ENCODE measurements around the gene KLK15.

Gene KLK15

DNA sequence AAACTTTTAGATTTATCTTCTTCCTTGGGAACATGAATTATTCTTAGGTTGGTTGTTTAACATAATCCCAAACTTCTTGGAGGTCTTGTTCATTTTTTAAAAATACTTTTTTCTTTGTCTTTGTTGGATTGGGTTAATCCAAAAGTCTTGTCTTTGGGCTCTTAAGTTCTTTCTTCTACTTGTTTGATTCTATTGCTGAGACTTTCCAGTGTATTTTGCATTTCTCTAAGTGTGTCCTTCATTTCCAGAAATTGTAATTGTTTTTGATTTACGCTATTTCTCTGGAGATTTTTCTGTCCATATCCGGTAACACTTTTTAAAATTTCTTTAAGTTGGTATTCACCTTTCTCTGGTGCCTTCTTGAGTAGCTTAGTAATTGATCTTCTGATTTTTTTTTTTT is 9.8 kb upstream of the KLK15 start:
- no peak for DNase-seq (ENCODE audit: low read depth)

DNA sequence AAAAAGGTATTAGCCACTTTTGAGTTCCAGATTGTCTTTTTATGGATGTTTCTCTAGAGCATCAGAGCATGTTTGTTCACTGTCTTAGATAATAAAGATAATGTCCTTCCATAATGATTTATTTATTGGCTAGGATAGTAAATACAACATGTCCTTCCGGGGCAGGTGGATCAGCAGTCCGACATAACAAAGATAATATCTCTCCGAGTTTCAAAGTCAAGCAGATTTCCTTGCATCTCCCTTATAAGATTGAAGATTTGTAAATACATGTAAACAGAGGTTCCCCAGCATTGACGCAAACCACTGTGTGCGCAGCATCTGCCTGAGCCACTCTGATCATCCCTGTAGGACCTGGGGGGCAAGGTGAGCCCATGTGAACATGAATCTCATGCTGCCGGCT is 8.8 kb upstream of the KLK15 start:
- DNase-seq (ENCODE audit: low read depth), result no peak

DNA sequence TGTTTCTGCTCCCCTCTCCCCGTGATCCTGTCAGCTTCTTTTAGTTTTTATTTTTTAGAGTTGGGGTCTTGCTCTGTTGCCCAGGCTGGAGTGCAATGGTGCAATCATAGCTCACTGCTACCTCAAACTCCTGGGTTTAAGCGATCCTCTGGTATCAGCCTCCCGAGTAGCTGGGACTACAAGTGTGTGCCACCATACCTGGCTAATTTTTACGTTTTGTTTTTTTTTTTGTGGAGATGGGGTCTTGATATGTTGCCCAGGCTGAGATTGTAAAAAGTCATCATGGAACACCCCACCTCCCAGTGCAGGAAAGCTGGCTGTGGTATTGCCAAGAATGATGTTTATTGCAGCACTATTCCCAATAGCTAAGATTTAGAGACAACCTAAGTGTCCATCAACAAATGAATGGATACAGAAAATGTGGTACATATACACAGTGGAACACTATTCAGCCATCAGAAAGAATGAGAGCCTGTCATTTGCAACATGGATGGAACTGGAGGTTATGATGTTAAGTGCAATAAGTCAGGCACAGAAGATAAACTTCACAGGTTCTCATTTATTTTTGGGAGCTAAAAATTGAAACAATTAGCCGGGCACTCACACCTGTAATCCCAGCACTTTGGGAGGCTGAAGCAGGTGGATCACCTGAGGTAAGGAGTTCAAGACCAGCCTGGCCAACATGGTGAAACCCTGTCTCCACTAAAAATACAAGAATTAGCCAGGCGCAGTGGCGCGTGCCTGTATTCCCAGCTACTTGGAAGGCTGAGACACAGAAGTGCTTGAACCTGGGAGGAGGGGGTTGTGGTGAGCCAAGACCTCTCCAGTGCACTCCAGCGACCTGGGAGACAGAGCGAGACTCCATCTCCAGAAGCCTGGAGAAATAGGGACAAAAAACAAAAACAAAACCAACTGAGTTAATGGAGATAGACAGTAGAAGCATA is 6.6 kb upstream of the KLK15 start:
- DNase-seq (ENCODE audit: low read depth), result no peak

DNA sequence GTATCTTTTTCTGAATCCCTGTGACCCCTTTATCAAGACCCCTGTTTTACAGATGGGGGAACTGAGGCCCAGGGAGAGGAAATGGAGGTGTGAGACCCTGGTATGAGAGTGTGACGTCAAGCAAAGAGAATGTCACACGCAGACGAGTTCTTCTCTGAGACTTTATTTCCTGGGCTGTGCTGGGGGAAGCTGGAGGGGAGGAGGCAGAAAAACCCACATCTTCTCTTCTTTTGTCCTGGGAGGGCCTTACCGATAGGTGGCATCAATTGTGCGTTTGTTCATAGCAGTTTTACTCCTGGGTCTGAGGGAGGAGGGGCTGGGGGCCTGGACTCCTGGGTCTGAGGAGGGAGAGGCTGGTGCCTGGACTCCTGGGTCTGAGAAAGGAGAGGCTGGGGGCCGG is 4.9 kb upstream of the KLK15 start:
- no peak for DNase-seq (ENCODE audit: low read depth)

DNA sequence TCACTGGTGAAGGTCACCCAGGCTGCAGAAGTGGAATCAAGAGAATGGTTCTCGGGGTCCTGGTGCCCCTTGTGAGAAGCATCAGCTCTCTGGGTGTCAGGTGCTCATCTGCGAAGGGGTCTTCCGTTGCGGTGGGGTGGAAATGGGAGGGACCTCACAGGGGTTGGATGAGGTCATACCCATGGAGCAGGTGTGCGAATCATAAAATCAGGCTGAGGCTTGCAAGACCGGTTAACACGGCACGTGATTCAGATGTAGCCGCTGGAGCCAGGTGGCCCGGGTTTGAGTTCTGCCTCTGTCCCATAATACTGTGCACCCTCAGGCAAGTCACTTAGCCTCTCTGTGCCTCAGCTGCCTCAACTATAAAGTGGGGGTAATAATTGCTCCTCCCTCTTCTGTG is 3.9 kb upstream of the KLK15 start:
- no peak for DNase-seq (ENCODE audit: low read depth)

DNA sequence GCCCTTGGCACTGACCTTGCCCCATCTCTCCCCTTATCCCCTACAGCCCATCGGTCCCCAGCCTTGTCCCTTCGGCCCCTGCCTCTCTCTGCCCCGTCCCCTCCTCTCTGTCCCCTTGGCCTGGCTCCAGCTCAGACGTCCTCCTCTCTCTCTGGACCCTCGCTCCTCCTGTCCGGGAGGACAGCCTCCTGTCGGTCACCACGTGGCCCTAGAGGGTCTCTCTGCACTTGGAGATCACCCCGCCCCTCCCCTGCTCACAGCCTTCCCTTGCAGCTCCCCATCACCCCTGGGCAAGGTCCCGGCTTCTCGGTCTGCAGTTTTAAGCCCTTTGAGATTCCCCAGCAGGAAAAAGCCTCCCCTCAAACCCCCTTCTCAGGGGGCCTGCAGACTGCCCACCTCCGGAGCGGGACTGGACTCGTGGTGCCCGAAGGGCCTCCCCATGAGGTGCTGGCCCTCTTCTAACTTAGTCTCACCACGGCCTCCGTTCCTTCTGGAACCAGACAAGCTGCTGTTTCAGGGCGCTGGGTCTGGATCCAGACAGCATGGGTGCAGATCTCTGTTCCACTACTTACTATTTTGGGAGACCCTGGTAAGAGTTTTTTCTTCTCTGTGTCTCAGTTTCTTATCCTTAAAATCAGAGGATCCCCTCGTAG is 3.3 kb upstream of the KLK15 start:
- no peak for DNase-seq (ENCODE audit: low read depth)

DNA sequence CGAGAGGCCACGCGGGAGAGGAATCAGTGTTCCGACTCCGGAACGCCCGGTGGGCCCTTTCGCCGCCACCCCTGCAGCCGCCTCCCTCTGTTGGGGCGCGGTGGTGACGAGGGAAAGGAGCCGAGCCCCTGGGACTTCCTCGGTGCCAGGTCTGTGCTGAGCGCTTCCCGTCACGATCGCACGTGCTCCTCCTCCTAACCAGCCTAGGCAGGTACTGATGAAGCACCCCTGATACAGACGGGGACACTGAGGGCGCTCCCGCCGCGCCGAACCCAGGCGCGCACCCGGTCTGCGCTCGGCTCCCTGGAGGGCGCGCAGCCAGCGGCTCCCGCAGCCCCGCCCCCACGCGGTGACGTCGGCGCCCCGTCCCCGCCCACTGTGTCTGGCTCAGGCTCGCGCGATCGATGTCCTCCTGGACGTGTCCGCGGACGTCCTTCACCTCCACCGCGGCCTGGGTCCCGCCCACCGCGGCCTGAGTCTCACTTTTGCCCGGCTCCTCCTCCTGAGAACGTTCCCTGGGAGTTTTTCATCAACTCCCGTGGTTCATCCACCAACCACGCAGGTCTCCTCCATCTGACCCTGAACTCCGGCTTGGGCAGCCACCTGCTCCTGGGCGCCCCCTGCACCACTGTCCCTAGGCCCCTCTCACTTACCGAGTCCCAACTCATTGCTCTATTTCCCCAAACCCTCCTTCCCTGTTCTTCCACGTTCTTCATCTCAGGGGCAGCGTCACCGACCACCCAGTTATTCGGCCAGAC is 2.6 kb upstream of the KLK15 start:
- no peak for DNase-seq (ENCODE audit: low read depth)

DNA sequence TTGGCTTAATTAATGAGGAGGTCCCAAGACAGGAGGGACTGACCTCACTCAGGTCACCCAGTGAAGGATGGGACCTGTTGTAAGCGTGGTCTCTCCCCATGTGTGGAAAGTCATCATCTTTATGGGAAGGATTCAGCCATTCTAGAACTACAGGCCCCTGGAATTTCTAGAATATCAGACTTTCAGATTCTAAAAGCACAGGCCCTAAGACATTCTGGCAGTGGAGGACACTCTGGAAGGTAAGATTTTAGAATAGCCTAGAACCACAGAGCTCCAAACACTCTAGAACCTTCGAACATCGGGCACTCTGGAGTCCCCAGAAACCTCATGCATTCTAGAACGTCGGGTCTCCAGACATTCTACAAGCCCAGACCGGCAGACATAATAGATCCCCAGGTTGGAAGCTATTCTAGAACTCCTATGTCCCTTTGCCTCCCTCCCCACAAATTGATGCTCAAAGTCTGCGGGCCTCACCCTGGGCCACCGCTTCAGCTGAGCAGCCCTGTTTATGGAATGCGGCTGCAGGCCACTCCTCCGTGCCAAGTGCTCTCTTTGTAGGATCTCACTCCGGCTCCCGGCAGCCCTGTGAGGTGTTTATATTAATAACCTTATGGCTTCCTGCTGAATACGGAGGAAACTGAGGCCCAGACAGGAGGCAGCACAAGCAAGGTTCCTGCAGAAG is 1.9 kb upstream of the KLK15 start:
- no peak for DNase-seq (ENCODE audit: low read depth)

DNA sequence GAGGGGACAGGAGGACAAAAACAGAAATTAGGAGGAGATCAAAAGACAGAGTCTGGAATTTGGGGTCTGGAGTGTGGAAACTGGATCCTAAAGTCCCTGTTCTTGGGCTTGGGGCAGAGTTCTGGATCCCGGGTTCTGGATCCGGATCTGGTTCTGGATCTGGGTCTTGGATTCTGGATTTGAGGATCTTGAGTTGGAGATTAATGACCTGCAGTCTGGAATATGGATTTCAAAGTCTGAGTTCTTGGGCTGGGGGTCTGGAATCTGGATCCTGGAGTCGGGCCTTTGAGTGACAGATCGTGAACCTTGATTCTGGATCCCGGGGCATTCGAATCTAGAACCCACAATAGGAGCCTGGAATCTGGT is 411 bp upstream of the KLK15 start:
- DNase-seq (ENCODE audit: low read depth), result no peak

DNA sequence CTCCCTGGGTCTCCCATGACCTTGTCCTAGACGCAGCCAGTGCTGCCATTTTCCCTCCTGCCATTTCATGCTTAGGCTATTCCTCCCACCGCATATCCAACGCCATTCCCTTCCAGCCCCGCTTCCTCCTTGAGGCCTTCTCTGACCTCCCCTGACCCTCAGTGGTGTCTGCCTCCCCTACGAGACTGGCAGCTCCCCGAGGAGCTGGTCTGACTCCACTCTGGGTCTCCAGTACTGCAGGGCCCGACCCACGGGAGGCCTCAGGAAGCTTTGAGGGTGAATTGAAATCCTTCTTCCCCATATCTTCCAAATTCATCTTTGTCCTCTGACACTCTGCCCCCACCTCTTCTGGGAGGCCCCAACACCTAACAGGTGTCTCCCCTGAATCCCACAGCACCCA is 708 bp downstream of the KLK15 start:
- DNase-seq (ENCODE audit: low read depth), result no peak

DNA sequence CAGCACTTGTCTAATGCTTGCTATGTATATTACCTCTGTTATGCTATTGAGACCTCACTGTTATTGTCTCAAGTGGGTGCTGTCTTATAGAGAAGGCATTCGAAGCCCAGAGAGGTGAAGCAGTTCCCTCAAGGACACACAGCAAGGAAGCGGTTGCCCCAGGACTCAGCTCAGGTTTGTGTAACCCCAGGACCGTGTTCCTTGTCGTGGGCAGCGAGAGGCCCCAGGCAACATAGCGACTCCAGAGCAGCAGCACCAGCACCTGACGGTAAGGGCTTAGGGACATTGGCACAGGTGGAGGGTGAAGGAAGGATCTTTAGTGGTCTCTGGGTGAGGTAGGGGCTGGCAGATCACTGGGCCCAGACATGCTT is 2.4 kb downstream of the KLK15 start:
- no peak for DNase-seq (ENCODE audit: low read depth)

DNA sequence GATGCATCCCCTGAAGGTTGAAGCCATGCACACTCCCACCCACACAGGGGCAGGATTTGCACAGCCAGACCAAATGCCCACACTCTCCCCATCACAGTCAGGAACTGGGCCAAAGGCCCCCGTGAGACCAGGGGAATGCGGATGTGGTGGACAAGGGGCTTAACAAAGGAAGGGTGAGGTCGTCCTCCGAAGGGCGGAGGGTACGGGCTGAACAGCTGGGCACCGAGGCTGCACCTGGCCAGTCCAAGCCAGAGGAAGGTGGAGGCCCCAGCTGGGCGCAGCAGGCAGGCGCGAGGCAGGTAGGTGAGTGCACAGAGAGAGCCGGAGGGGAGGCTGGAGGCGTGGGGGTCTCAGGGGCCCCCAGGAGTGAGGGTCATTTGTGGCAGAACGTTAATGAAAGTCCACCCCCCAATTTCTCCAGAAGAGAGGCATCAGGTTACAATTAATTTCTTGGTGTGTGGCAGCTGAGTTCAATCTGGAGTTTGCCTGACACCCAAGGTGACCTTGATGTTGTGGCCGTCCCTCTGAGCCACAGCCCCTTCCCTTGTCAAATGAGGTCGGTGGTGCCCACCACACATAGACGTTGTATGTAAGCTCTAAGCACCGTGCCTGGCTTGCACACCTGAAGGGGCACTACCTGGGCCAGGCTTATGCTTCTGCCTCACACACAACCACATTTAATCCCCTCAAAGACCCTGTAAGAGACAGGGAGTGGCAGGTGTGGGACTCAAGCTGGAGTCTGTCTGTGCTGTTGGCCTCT is 2.9 kb downstream of the KLK15 start:
- no peak for DNase-seq (ENCODE audit: low read depth)

DNA sequence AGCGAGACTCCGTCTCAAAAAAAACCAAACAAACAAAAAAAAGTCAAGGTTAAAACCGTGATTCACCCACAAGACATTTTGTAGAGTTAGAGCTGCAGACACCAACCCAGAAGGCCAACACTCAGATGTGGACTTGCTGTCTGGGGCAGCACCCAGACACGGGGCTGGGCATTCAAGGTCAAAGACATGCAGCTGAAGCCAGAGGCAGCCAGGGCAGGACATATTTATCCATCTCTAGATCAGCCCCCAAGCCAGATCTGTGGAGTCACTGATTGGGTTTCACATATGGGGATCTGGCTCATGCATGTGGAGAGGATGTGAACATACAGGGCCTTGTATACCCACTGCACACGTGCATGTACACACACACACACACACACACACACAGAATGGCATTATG is 3.6 kb downstream of the KLK15 start:
- DNase-seq (ENCODE audit: low read depth), result no peak

DNA sequence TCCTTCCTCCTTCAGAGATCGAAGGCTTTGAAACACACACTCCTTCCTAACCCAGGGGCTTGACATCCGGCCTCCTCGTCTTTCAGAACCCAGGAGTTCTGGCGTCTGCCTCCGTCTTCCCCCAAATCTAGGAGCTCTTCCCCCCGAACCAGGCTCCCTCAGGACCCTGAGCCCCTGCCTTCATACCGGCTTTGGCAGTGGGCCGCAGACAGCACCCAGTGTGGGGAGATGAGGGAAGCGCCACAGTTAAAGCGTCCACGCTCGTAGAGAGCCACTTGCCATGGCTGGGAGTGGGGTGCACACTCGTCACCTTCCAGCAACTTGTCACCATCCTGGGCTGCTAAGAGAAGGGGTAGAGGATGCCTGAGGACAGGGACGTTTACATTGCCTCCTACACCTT is 5.9 kb downstream of the KLK15 start:
- no peak for DNase-seq (ENCODE audit: low read depth)

DNA sequence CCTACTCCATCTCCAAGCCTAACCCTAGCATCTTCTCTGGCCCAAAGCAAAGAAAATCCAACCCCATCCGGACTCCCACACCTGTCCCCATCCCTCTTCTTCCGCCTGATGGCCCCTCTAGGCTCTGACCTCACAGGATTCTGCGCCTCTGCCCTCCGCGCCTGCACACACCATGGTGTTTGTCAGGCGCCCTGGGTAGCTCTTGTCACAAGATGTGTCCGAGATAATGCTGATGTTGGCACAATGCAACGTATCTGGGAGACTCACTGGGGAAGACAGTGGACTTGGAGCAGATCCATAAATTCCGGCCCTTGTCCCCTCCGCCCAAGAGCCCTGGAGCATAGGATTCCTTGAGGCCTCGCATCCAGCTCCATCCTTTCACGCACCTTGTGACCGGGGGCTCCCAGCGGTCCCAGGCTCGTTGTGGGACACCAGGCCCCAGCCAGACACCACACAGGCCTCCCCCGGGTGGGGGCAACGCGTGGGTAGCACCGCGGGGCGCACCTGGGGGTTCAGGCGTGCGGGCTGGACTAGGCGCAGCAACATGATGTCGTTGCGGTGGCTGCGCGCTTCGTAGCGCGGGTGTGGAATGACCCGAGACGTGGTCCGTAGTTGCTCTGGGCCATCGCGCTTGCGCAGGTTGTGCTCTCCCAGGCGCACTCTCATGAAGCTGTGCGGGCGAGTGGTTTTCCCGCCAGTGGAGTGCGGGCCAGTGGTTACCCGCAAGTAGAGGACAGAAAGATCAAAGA is 6.7 kb downstream of the KLK15 start:
- no peak for DNase-seq (ENCODE audit: low read depth)

DNA sequence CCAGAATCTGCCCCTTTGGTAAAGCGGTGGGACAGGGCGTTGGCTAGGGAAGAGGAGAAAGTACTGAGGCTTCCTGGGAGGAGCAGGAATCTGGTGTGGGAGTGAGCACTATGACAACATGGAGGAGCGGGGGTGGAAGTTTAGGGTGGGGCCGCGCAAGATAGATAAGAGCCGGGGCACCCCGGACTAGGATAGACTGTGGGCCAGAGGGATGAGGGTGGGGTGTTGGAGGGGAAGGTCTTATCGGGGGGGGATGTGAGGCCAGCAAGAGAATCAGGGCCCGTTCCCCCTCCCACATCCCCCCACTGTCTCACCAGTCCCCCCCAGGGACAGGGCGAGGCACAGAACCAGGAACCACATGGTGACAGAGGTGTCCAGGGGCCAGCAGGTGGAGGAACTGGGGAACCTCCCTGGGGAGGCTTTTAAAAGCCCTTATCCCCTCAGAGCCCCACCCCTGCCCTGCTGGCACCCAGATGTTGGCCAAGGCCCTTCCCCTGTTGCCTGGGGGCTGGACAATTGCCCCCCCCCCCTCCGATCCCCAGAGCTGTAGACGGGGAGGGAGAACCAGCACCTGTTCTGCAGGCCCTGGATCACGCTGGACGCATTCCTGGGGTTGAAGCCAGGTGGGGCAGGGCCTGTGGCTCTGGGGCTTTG is 9.9 kb downstream of the KLK15 start, which contains the start of gene KLK1:
KLK1 (minus strand) TSS at position 399 of the 654 bp plus-strand sequence; CDS start at position 360, 39 bp downstream.
- DNase-seq (ENCODE audit: low read depth), result no peak

DNA sequence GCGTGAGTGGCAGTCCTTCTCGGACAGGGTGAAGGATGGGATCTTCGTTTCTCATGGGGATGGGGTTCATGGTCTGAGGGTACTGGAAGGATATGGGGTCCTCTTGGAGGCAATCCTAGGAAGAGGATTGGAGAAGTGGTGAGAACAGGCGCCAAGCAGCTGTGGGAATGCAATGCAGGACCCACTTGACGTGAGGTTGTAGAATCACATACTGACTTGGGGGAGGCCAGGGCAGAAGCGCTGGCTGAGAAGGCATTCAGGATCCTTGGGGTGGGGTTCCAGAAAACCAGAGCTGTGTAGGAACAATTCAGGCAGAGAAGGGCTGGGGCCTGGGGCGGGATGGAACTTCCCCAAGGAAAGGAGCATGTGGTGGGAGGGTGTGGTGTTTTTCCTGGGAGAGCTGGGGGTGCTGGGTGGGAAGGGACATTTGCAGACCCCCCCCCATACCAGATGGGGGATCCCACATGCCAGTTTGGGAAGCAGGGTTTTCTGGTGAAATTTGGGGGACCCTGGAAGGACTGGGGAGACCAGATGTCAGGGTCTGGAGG is 10.6 kb downstream of the KLK15 start:
- DNase-seq (ENCODE audit: low read depth), result no peak

DNA sequence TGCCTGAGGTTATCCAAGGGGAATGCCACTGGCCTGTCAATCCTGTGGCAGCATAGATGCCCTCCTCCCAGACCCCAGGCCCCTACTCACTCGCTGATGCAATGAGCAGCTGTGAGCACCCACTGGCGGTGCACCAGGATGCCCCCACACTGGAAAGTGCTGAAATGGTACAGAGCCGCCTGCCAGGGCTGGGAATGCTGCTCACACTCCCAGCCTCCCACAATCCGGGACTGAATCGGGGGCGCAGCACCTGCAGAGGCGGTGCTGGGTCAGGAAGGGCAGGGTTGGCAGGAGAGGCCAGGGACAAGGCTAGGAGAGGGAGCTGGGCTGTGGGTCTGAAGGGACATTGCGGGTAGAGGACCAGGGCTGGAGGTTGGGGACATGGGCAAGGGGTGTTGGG is 11.8 kb downstream of the KLK15 start:
- no peak for DNase-seq (ENCODE audit: low read depth)

DNA sequence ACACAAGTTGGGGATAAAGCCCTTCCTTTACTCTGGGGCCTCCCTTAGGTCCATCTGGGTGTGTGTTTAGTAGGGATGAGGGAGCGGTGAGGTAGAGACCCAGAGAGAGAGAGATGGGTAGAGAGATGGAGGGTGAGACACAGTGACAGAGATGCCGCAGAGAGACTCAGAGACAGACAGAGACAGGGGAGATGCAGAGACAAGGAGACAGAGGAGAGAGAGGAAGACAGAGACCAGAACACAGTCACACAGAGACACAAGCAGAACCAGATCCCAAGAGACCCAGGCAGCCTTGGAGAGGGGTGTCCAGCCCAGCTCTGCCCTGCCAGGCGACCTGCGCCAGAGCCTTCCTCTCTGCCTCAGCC is 12.1 kb downstream of the KLK15 start:
- no peak for DNase-seq (ENCODE audit: low read depth)

Measured in HS-27A (cell line).